ENCODE results near the gene GREB1. TPM values are rescaled to one million over a fixed set of nuclear protein-coding genes. Genes with fewer than 3 reads are reported as not detected.

The GREB1 gene
- total and polyA plus RNA-seq, 2 experiments from 2014 or later: 12.0 to 35.0 TPM

GRCh38 chr2:11663427-11663826, 129.6 kb downstream of the GREB1 start:
- Histone ChIP-seq H3F3A (replicated peaks; ENCODE audit: low read depth) (no peaks in the 10 kb centered on the region), H3K27me3 (ENCODE audit: insufficient read depth) (peaks cover 10% of the 10 kb centered on the region; the same call in 1 of the 2 replicates), H3K27ac (ENCODE audit: low read depth) (no peak overlapping the region), H3K4me1 (ENCODE audit: insufficient read depth) (no peaks in the 10 kb centered on the region), H3K79me2 (replicated peaks; ENCODE audit: insufficient read depth) (no peaks in the 10 kb centered on the region), H3K4me3 (no peak overlapping the region), H3K36me3 (ENCODE audit: insufficient read depth) (no peaks in the 10 kb centered on the region), H2AFZ (no peak overlapping the region), H3K9me2 (ENCODE audit: insufficient read depth) (no peaks in the 10 kb centered on the region), H3K4me2 (no peak overlapping the region), H4K20me1 (replicated peaks; ENCODE audit: insufficient read depth) (no peaks in the 10 kb centered on the region)
- Mint-ChIP-seq H3K27me3 (ENCODE audit: insufficient read depth, low read depth, poor library complexity) (peaks cover 14% of the 10 kb centered on the region), H3K4me1 (no peaks in the 10 kb centered on the region), H3K9me3 (peaks cover 5% of the 10 kb centered on the region), H3K27ac (no peak overlapping the region), H3K4me3 (no peak overlapping the region), H3K36me3 (ENCODE audit: low read depth) (peaks cover 3% of the 10 kb centered on the region; the same call in 1 of the 3 replicates)
- no peak for DNase-seq (ENCODE audit: low spot score)
- TF ChIP-seq, protein P1, sequence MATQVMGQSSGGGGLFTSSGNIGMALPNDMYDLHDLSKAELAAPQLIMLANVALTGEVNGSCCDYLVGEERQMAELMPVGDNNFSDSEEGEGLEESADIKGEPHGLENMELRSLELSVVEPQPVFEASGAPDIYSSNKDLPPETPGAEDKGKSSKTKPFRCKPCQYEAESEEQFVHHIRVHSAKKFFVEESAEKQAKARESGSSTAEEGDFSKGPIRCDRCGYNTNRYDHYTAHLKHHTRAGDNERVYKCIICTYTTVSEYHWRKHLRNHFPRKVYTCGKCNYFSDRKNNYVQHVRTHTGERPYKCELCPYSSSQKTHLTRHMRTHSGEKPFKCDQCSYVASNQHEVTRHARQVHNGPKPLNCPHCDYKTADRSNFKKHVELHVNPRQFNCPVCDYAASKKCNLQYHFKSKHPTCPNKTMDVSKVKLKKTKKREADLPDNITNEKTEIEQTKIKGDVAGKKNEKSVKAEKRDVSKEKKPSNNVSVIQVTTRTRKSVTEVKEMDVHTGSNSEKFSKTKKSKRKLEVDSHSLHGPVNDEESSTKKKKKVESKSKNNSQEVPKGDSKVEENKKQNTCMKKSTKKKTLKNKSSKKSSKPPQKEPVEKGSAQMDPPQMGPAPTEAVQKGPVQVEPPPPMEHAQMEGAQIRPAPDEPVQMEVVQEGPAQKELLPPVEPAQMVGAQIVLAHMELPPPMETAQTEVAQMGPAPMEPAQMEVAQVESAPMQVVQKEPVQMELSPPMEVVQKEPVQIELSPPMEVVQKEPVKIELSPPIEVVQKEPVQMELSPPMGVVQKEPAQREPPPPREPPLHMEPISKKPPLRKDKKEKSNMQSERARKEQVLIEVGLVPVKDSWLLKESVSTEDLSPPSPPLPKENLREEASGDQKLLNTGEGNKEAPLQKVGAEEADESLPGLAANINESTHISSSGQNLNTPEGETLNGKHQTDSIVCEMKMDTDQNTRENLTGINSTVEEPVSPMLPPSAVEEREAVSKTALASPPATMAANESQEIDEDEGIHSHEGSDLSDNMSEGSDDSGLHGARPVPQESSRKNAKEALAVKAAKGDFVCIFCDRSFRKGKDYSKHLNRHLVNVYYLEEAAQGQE (IDR thresholded peaks at IDR 0.05; ENCODE audit: unreplicated experiment): no peak
- TF ChIP-seq JUNB (IDR thresholded peaks at IDR 0.05; ENCODE audit: unreplicated experiment) (no peak), EZH2phosphoT487 (IDR thresholded peaks at IDR 0.05; ENCODE audit: unreplicated experiment) (no peak), STAT1 (IDR thresholded peaks at IDR 0.05; ENCODE audit: unreplicated experiment) (no peak), NANOG (IDR thresholded peaks at IDR 0.05; ENCODE audit: borderline replicate concordance) (no peak), CREB1 (CRISPR knock-in tag; IDR thresholded peaks at IDR 0.05; ENCODE audit: low read depth) (no peak)
- TF ChIP-seq, protein P2, sequence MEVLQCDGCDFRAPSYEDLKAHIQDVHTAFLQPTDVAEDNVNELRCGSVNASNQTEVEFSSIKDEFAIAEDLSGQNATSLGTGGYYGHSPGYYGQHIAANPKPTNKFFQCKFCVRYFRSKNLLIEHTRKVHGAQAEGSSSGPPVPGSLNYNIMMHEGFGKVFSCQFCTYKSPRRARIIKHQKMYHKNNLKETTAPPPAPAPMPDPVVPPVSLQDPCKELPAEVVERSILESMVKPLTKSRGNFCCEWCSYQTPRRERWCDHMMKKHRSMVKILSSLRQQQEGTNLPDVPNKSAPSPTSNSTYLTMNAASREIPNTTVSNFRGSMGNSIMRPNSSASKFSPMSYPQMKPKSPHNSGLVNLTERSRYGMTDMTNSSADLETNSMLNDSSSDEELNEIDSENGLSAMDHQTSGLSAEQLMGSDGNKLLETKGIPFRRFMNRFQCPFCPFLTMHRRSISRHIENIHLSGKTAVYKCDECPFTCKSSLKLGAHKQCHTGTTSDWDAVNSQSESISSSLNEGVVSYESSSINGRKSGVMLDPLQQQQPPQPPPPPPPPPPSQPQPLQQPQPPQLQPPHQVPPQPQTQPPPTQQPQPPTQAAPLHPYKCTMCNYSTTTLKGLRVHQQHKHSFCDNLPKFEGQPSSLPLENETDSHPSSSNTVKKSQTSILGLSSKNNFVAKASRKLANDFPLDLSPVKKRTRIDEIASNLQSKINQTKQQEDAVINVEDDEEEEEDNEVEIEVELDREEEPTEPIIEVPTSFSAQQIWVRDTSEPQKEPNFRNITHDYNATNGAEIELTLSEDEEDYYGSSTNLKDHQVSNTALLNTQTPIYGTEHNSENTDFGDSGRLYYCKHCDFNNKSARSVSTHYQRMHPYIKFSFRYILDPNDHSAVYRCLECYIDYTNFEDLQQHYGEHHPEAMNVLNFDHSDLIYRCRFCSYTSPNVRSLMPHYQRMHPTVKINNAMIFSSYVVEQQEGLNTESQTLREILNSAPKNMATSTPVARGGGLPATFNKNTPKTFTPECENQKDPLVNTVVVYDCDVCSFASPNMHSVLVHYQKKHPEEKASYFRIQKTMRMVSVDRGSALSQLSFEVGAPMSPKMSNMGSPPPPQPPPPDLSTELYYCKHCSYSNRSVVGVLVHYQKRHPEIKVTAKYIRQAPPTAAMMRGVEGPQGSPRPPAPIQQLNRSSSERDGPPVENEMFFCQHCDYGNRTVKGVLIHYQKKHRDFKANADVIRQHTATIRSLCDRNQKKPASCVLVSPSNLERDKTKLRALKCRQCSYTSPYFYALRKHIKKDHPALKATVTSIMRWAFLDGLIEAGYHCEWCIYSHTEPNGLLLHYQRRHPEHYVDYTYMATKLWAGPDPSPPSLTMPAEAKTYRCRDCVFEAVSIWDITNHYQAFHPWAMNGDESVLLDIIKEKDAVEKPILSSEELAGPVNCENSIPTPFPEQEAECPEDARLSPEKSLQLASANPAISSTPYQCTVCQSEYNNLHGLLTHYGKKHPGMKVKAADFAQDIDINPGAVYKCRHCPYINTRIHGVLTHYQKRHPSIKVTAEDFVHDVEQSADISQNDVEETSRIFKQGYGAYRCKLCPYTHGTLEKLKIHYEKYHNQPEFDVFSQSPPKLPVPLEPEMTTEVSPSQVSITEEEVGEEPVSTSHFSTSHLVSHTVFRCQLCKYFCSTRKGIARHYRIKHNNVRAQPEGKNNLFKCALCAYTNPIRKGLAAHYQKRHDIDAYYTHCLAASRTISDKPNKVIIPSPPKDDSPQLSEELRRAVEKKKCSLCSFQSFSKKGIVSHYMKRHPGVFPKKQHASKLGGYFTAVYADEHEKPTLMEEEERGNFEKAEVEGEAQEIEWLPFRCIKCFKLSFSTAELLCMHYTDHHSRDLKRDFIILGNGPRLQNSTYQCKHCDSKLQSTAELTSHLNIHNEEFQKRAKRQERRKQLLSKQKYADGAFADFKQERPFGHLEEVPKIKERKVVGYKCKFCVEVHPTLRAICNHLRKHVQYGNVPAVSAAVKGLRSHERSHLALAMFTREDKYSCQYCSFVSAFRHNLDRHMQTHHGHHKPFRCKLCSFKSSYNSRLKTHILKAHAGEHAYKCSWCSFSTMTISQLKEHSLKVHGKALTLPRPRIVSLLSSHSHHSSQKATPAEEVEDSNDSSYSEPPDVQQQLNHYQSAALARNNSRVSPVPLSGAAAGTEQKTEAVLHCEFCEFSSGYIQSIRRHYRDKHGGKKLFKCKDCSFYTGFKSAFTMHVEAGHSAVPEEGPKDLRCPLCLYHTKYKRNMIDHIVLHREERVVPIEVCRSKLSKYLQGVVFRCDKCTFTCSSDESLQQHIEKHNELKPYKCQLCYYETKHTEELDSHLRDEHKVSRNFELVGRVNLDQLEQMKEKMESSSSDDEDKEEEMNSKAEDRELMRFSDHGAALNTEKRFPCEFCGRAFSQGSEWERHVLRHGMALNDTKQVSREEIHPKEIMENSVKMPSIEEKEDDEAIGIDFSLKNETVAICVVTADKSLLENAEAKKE (CRISPR knock-in tag; IDR thresholded peaks at IDR 0.05): no peak
- no peak for ATAC-seq
